IPS-18a (cell line): ENCODE measurements around the gene KNTC1.
"Not testable (repeated sequence)": the region's sequence is repeated elsewhere in the genome, so short reads cannot be mapped to it uniquely, and the experiment has no call there.

Source experiments
- H3K27ac ChIP-seq: one replicate; pipeline ENCODE4 v1.5.1; 2013; ENCODE audit warnings: low read length
- H3K27me3 ChIP-seq: one replicate; pipeline ENCODE4 v1.6.1; 2013; ENCODE audit warnings: mild to moderate bottlenecking, low read length; ENCODE audit not compliant: control insufficient read depth, insufficient read depth
- H3K36me3 ChIP-seq: one replicate; pipeline ENCODE4 v1.6.1; 2013; ENCODE audit warnings: low read depth, low read length; ENCODE audit not compliant: control insufficient read depth
- H3K4me1 ChIP-seq: one replicate; pipeline ENCODE4 v1.6.1; 2013; ENCODE audit warnings: low read depth, low read length; ENCODE audit not compliant: control insufficient read depth
- H3K4me3 ChIP-seq: one replicate; pipeline ENCODE4 v1.5.1; 2013; ENCODE audit warnings: low read length
- H3K9ac ChIP-seq: one replicate; pipeline ENCODE4 v1.6.1; 2013; ENCODE audit warnings: mild to moderate bottlenecking, low read length, moderate library complexity
- H3K9me3 ChIP-seq: one replicate; pipeline ENCODE4 v1.6.1; 2013; ENCODE audit warnings: low read depth, low read length; ENCODE audit not compliant: control insufficient read depth

KNTC1 gene

GRCh38 chr12:122513028-122513427 is 14.0 kb upstream of the KNTC1 start:
- peaks cover 98% of the 10 kb centered on the region for H3K36me3 ChIP-seq
- H3K27ac ChIP-seq, H3K4me1 ChIP-seq: not testable (repeated sequence)

GRCh38 chr12:122513660-122514059 is 13.4 kb upstream of the KNTC1 start:
- H3K9ac ChIP-seq, result no peak overlapping the region
- H3K27ac ChIP-seq, result no peak overlapping the region
- H3K4me3 ChIP-seq, result no peak overlapping the region
- peaks cover 98% of the 10 kb centered on the region for H3K36me3 ChIP-seq
- H3K4me1 ChIP-seq, result no peaks in the 10 kb centered on the region
- no peaks in the 10 kb centered on the region for H3K9me3 ChIP-seq
- H3K27me3 ChIP-seq, result no peaks in the 10 kb centered on the region

More at GRCh38 chr12:122513028-122513427, 14.0 kb upstream of the KNTC1 start:
- H3K27me3 ChIP-seq, H3K9me3 ChIP-seq, H3K9ac ChIP-seq, H3K4me3 ChIP-seq: not testable (repeated sequence)

- H3K27ac ChIP-seq, result no peak overlapping the region
- H3K36me3 ChIP-seq, result peaks cover 98% of the 10 kb centered on the region
- H3K4me3 ChIP-seq, result no peak overlapping the region
- H3K4me1 ChIP-seq, result no peaks in the 10 kb centered on the region
- no peak overlapping the region for H3K9ac ChIP-seq
- H3K9me3 ChIP-seq, result no peaks in the 10 kb centered on the region
- no peaks in the 10 kb centered on the region for H3K27me3 ChIP-seq
Measured at GRCh38 chr12:122515275-122515674, 11.8 kb upstream of the KNTC1 start.

GRCh38 chr12:122516544-122517361 is 10.3 kb upstream of the KNTC1 start:
- no peak overlapping the region for H3K9ac ChIP-seq
- no peaks in the 10 kb centered on the region for H3K27me3 ChIP-seq
- H3K27ac ChIP-seq, result no peak overlapping the region
- H3K4me1 ChIP-seq, result no peaks in the 10 kb centered on the region
- no peak overlapping the region for H3K4me3 ChIP-seq
- H3K36me3 ChIP-seq, result peaks cover 98% of the 10 kb centered on the region
- H3K9me3 ChIP-seq, result no peaks in the 10 kb centered on the region

GRCh38 chr12:122517877-122518276 is 9.2 kb upstream of the KNTC1 start:
- H3K9ac ChIP-seq, result no peak overlapping the region
- peaks cover 95% of the 10 kb centered on the region for H3K36me3 ChIP-seq
- H3K4me3 ChIP-seq, result no peak overlapping the region
- H3K4me1 ChIP-seq, result no peaks in the 10 kb centered on the region
- H3K9me3 ChIP-seq, result no peaks in the 10 kb centered on the region
- no peaks in the 10 kb centered on the region for H3K27me3 ChIP-seq
- H3K27ac ChIP-seq, result no peak overlapping the region

GRCh38 chr12:122518908-122519307 is 8.1 kb upstream of the KNTC1 start:
- Histone ChIP-seq H3K4me3 (no peak overlapping the region), H3K4me1 (peaks cover 4% of the 10 kb centered on the region), H3K27ac (no peak overlapping the region), H3K27me3 (no peaks in the 10 kb centered on the region), H3K9ac (no peak overlapping the region), H3K36me3 (peaks cover 93% of the 10 kb centered on the region), H3K9me3 (no peaks in the 10 kb centered on the region)

- no peak overlapping the region for H3K27ac ChIP-seq
- H3K27me3 ChIP-seq, result no peaks in the 10 kb centered on the region
- peaks cover 93% of the 10 kb centered on the region for H3K36me3 ChIP-seq
- no peak overlapping the region for H3K9ac ChIP-seq
- H3K4me1 ChIP-seq, result peaks cover 9% of the 10 kb centered on the region
- no peaks in the 10 kb centered on the region for H3K9me3 ChIP-seq
- H3K4me3 ChIP-seq, result no peak overlapping the region
Measured at GRCh38 chr12:122519418-122519817, 7.6 kb upstream of the KNTC1 start.

GRCh38 chr12:122520676-122521075 is 6.4 kb upstream of the KNTC1 start:
- Histone ChIP-seq H3K4me1 (peaks cover 13% of the 10 kb centered on the region), H3K27ac (no peak overlapping the region), H3K9ac (no peak overlapping the region), H3K4me3 (no peak overlapping the region), H3K9me3 (no peaks in the 10 kb centered on the region), H3K27me3 (no peaks in the 10 kb centered on the region), H3K36me3 (peaks cover 85% of the 10 kb centered on the region)

GRCh38 chr12:122523280-122523679 is 3.8 kb upstream of the KNTC1 start:
- no peak overlapping the region for H3K27ac ChIP-seq
- peaks cover 16% of the 10 kb centered on the region for H3K4me1 ChIP-seq
- no peaks in the 10 kb centered on the region for H3K9me3 ChIP-seq
- H3K4me3 ChIP-seq, result peak overlapping the region; percentile 100
- peaks cover 64% of the 10 kb centered on the region for H3K36me3 ChIP-seq
- H3K9ac ChIP-seq, result peak overlapping the region; percentile 100
- H3K27me3 ChIP-seq, result no peaks in the 10 kb centered on the region

GRCh38 chr12:122523846-122524718 is 3.0 kb upstream of the KNTC1 start:
- H3K4me1 ChIP-seq, result peaks cover 17% of the 10 kb centered on the region
- H3K27me3 ChIP-seq, result no peaks in the 10 kb centered on the region
- no peak overlapping the region for H3K27ac ChIP-seq
- H3K36me3 ChIP-seq, result peaks cover 57% of the 10 kb centered on the region
- H3K4me3 ChIP-seq, result peak overlapping the region; percentile 100
- H3K9me3 ChIP-seq, result no peaks in the 10 kb centered on the region
- H3K9ac ChIP-seq, result peak overlapping the region; percentile 100

- Histone ChIP-seq H3K9me3 (no peaks in the 10 kb centered on the region), H3K9ac (peak overlapping the region; percentile 100), H3K4me1 (peaks cover 17% of the 10 kb centered on the region), H3K27ac (peak overlapping the region; percentile 90), H3K36me3 (peaks cover 44% of the 10 kb centered on the region), H3K27me3 (no peaks in the 10 kb centered on the region), H3K4me3 (peak overlapping the region; percentile 100)
Measured at GRCh38 chr12:122527478-122527944, 462 bp downstream of the KNTC1 start.
